ENCODE measurements around the gene CTDNEP1. TPM values are rescaled to one million over a fixed set of nuclear protein-coding genes. Genes with fewer than 3 reads are reported as not detected.

The CTDNEP1 gene
- total and polyA plus RNA-seq, 2 of the 4 experiments (the other 2 are of a cell fraction), result 23.8 to 132 TPM

DNA sequence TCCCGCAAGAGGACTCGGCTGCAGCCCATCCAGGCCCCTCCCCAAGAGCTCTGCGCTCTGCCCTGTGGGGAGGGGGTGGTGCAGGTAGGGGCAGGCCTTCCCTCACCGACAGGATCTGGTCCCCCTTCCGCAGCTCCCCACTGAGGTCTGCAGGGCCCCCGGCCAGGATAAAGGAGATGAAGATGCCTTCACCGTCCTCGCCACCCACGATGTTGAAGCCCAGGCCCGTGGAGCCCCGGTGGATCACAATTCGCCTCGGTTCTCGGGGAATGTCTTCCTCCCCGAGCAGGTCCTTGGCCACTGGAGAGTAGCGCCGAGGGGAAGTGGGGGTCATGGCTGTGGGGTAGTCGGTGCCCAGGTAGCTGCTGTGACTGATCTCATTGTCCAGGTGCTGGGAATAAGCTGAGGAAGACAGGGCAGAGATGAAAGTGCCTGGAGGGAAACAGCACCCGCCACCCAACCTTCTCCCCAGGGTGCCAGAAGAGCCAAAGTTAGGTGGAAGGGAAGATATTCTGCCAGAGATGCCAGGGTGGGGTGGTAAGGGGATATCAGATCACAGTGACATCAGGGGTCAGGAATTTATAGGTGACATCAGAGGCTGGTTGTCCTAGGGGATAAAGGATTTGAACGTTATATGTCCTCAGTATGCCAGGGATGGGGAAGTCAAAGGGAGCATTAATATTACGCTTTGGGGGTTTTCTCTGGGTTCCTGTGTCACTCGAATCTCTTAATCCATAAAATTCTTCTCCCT lies 54.7 kb downstream of the CTDNEP1 start:
- H3K23ac ChIP-seq (ENCODE audit: low read depth, low read length), result no peak overlapping the region
- no peak overlapping the region for H3K14ac ChIP-seq (replicated peaks; ENCODE audit: low read depth, low read length)
- DNase-seq (no peak), ATAC-seq (ENCODE audit: low read depth) (no peak)
- H3K18ac ChIP-seq (ENCODE audit: low read depth, low read length), result no peak overlapping the region
- no peak overlapping the region for H2BK5ac ChIP-seq (ENCODE audit: low read depth, low read length, poor library complexity, severe bottlenecking)
- WGBS, 2 experiments (ENCODE audit: extremely low coverage in 2 of 2, insufficient read length in 1 of 2), result 90% methylated on average over 2 of the region's 22 CpGs; no CpG with 5 or more reads in 1 of the 2 experiments
- H3K4me3 ChIP-seq (ENCODE audit: insufficient read depth, low read depth, low read length), result no peak overlapping the region
- no peak overlapping the region for H2AK5ac ChIP-seq (ENCODE audit: low read depth, low read length)
- peaks cover 45% of the 10 kb centered on the region for H3K36me3 ChIP-seq (ENCODE audit: control insufficient read depth, insufficient read depth, low read length)
- no peak overlapping the region for H4K8ac ChIP-seq (ENCODE audit: low read depth in 2 of 2, low read length in 2 of 2)
- no peak overlapping the region for H2BK120ac ChIP-seq (ENCODE audit: low read depth, low read length)
- intact Hi-C loops (cut with micrococcal nuclease), result no loop called here
- H2AK9ac ChIP-seq (replicated peaks; ENCODE audit: low read depth, low read length, poor library complexity), result peak overlapping the region; percentile 37
- H3K4me1 ChIP-seq (ENCODE audit: control insufficient read depth, insufficient read depth, low read length), result no peaks in the 10 kb centered on the region
- in situ Hi-C loops (cut with MboI; ENCODE audit: low sequenced_read_pairs), result no loop called here
- no peaks in the 10 kb centered on the region; a peak in 1 of 4 replicates for H3K79me1 ChIP-seq (ENCODE audit: low read depth in 1 of 2, low read length in 2 of 2)
- no peak overlapping the region for H3K4ac ChIP-seq (ENCODE audit: low read depth, low read length)
- H4K5ac ChIP-seq (ENCODE audit: low read depth, low read length), result no peak overlapping the region
- no peak overlapping the region for H2AFZ ChIP-seq (replicated peaks; ENCODE audit: low read length, poor library complexity)
- H3K9me3 ChIP-seq (ENCODE audit: control insufficient read depth, insufficient read depth, low read length), result no peaks in the 10 kb centered on the region
- CTCF ChIA-PET, result no interaction called here
- no peaks in the 10 kb centered on the region for H3K27me3 ChIP-seq (ENCODE audit: control insufficient read depth, insufficient read depth, low read length)
- POLR2A ChIA-PET (ENCODE audit: unreplicated experiment), result no interaction called here
- H4K91ac ChIP-seq (ENCODE audit: insufficient read depth, low read depth, low read length), result no peak overlapping the region
- H3K9me1 ChIP-seq (ENCODE audit: insufficient read depth, low read length), result no peaks in the 10 kb centered on the region
- H4K20me1 ChIP-seq (ENCODE audit: insufficient read depth, low read length), result peaks cover 3% of the 10 kb centered on the region; the same call in 1 of the 2 replicates
- no peak overlapping the region for H2BK20ac ChIP-seq (ENCODE audit: low read depth, low read length)
- no peak for TF ChIP-seq CHD1 (IDR thresholded peaks at IDR 0.05; ENCODE audit: low read depth, low read length)
- TF ChIP-seq, protein P1, sequence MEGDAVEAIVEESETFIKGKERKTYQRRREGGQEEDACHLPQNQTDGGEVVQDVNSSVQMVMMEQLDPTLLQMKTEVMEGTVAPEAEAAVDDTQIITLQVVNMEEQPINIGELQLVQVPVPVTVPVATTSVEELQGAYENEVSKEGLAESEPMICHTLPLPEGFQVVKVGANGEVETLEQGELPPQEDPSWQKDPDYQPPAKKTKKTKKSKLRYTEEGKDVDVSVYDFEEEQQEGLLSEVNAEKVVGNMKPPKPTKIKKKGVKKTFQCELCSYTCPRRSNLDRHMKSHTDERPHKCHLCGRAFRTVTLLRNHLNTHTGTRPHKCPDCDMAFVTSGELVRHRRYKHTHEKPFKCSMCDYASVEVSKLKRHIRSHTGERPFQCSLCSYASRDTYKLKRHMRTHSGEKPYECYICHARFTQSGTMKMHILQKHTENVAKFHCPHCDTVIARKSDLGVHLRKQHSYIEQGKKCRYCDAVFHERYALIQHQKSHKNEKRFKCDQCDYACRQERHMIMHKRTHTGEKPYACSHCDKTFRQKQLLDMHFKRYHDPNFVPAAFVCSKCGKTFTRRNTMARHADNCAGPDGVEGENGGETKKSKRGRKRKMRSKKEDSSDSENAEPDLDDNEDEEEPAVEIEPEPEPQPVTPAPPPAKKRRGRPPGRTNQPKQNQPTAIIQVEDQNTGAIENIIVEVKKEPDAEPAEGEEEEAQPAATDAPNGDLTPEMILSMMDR (conservative IDR thresholded peaks at IDR 0.05; ENCODE audit: low read depth, low read length), result no peak
- TF ChIP-seq MXI1 (IDR thresholded peaks at IDR 0.05; ENCODE audit: borderline replicate concordance, low read depth, low read length), result no peak
- no TSS peak for BruUV-seq (replicated peaks)
- H2BK15ac ChIP-seq (ENCODE audit: low read depth, low read length), result no peak overlapping the region
- H3K27ac ChIP-seq (ENCODE audit: insufficient read depth, low read length), result no peak overlapping the region
- dilution Hi-C loops (cut with HindIII; ENCODE audit: low sequenced_read_pairs, unreplicated experiment), result no loop called here
- H3K4me2 ChIP-seq (ENCODE audit: low read depth, low read length), result no peak overlapping the region
- no peak overlapping the region for H3K9ac ChIP-seq (ENCODE audit: low read depth, low read length)
- no peak overlapping the region for H3K56ac ChIP-seq (ENCODE audit: extremely low read depth, insufficient read depth, low read length)
